HG03139 (cell line): ENCODE measurements around the gene LMTK2.
A peak's percentile ranks its signal among the peaks of the same experiment; 100 is the strongest.

Experiments
- ATAC-seq: cut with Tn5 transposase; IDR thresholded peaks from one replicate; pipeline ENCODE4 v1.9.1; 2021; ENCODE audit not compliant: unreplicated experiment

LMTK2 gene

DNA sequence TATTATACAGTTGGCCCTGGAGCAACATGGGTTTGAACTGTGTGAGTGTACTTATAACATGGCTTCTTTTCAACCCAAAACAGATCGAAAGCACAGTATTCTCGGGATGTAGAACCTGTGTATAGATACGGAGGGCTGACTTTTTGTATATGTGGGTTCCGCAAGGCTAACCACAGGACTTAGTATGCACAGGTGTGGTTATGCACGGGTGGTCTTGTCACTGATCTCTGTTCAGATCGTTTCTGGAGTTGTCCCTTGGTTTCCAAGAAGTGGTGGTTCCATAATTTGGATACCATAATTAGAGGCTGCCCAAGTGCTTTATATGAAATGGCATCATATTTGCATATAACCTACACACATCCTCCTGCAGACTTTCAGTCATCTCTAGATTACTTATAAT, 93.7 kb downstream of the LMTK2 start:
- peak; percentile 44 for ATAC-seq

DNA sequence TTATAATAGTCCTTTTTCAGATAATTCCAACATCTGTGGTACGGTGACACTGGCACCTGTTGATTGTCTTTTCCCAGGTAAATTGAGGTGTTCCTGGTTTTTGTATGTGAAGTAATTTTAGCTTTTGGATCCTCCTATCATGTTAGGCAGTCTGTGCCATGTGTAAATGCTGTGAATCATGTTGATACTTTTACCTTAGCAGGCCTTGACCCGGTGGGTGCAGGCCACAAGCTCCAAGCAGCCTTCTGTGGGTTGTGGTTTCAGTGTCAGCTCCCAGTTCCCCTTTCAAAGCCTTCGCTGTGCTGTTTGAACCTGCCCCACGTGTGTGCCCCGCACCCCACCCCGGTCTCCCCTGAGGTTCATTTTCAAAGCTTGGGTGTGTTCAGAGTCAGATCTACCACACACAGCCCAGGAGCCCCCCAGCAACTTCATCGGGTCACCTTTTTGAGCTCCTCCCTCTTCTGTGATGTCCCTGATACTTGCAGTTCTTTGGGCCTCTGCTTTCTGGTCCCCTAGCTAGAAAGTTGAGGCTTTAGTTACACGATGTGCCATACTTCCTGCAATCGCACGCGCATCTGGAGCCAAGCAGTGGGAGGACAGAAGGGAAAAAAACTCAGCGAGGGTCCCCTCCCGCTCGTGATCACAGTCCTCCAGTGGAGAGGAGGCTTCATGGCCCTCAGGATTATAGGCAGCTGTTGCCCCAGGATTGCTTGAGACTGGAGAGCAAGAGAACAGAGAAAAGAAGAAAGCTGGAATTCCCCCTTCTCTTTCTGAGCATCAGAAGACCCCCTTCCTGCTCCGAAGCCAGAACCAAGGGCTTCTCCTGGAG, 95.9 kb downstream of the LMTK2 start:
- peak; percentile 92 for ATAC-seq

DNA sequence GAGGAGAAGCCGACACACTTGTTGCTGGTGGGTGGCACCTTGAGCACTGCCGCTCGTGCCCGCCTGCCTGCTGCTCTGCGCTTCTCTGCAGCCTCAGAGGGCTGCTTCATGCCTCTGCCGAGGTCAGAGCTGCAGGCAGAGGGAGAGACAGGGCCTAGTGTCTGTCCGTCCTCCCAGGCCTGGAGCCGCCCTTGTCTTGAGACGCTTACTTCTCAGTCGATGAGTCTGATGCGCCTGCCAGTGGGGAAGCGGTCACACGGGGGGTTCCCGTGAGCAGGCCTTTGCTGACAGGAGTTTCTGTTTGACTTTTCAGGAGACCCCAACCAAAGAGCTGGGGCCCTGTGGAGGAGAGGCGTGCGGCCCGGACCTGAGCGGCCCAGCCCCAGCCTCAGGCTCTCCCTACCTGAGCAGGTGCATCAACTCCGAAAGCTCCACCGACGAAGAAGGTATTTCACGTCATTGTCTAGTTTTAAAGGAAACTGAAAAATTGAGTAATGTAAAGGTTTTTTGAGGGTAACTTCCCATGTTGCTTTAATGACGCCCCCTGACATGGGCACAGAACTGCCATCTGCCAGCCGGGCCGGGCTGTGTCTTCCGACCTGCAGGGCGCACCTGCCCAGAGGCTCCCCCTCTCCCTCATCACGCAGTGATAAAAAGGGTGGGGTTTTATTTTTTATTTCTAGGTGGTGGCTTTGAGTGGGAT, 96.8 kb downstream of the LMTK2 start:
- peak; percentile 31 for ATAC-seq

DNA sequence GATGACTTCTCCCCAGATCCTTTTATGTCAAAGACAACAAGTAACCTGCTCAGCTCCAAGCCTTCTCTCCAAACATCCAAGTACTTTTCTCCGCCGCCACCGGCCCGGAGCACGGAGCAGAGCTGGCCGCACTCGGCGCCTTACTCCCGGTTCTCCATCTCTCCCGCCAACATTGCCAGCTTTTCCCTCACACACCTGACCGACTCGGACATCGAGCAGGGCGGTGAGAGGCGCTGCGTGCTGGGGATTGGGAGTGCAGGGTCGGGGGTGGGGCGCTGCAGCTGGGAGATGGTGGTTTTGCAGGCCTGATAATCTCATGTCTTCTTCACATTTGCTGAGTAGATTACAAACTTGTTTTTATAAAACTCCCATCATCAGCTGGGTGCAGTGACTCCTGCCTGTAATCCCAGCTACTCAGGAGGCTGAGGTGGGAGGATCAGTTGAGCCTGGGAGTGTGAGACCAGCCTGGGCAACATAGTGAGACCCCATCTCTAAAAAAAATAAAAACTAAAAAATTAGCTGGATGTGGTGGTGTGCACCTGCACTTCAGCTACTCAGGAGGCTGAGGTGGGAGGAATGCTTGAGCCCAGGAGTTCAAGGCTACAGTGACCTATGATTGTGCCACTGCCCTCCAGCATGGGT, 97.4 kb downstream of the LMTK2 start:
- ATAC-seq: no peak

DNA sequence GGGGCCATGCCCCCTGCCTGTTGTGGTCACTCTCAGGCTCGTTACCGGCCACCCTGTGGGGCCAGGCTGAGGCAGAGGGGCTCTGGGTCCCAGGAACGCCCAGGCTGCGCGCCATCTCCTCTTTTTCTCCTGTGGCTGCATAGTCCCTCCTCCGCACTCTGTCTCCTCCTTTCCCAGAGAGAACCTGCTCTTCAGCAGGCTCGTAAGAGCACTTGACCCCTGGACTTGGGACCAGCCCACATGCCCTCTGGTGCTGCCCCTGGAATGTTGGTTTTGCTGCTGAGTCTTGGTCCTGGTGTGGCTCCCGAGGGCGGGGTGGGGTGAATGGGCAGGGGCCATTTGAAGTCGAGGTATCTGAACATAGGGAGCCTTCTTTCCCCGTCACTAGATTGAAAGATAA, 98.0 kb downstream of the LMTK2 start:
- no peak for ATAC-seq

DNA sequence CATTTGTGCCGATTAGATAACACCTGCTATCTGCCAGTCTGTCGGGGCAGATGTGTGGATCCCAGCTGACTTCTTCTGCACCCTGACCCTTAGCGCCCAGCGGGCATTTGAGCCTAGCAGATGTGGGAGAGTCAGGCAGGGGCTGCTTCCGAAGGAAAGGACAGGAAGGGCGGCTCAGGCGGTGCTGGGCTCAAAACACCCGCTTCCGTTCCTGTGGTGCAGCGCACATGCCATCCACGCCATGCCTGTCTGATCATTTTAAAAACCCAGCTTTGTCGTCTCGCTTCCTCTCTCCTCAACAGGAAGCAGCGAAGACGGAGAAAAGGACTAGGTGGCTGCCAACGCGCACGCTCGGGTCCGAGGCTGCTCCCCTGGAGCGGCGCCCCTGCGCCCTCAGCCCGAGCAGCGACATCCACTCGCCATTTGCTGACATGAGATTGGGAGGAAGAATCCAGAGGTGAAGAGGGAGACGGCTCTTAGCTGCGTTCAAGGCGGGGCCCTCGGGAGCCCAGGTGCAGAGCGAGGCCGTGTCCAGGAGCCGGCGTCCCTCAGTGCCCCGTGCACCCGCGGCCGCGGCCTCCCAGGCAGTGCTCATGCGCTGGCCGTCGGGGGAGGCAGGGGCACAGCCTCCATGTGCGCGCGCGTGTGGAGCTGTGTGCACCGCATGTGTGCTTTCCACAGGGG, 98.6 kb downstream of the LMTK2 start:
- ATAC-seq: no peak

DNA sequence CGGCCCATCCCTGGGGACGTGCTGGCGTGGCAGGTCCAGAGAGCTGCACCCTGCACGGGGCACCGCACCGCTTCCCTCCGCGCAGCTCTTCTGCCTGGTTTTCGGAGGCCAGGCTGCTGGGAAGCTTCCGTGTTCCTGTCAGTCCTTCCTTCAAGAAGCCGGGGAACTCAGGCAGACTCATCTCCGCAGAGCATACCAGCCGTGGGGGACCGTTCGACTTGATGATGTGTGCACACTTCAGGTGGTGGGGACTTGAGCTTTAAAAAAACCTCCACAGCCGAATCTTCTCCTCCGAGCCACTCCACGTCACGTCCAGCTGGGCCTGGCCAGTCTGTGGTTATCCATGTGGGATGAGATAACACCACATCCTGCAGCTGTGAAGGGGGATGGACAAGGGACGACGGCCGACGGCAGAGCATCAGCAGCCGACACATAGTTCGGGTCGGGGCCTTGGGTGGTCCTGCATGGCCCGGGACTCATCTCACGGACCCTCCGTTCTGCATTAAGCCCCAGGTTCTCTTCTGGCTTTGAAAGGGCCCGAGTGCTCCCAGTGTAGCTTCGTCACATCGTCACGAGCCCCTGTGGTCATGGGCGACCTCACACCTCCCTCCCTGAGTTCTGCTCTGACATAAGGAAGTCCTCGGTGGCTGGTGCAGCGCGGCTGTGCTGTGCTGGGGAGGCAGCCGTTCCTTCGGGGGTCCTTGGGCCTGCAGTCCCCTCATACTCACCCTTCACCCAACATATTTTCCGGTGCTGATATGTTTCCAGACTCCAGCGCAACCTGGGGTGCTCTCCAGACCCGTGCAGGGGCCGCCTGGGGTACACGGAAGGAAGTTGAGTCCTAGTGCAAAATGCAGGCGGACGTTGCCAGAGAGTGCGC, 100.0 kb downstream of the LMTK2 start:
- ATAC-seq: no peak

DNA sequence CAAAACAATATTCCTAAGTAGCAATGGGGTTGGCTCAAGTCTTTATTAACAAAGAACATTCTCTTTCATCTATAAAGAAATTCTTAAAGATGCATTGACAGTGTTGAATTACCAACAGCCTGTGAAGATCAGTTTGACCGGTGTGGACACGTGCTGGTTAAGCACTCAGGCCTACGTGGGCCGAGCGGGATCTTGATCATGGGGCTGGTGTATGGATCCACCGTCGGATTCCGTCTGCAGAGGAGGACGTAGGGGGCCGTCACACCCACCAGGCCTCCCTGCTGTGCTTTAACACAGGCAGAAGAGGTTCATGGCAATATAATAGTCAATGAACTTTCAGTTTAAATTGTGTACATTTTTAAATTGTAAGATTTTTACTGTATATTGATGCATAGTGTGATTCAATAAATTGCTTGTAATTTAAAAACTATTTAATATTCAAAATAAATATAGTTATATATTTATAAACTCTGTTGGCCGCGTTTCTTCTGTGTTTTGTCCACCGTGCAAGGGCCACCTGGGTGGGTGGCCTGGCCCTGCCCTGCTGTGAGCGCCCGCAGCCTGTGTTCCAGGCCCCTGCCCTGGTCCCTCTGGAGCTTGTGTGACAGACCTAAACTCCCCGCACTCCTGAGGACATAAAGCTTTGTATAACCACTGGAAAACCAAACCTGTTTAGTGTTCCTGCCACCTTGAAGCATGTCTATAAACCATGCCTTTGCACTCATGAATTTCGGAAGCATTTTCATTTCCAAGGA, 102.7 kb downstream of the LMTK2 start:
- ATAC-seq: no peak

DNA sequence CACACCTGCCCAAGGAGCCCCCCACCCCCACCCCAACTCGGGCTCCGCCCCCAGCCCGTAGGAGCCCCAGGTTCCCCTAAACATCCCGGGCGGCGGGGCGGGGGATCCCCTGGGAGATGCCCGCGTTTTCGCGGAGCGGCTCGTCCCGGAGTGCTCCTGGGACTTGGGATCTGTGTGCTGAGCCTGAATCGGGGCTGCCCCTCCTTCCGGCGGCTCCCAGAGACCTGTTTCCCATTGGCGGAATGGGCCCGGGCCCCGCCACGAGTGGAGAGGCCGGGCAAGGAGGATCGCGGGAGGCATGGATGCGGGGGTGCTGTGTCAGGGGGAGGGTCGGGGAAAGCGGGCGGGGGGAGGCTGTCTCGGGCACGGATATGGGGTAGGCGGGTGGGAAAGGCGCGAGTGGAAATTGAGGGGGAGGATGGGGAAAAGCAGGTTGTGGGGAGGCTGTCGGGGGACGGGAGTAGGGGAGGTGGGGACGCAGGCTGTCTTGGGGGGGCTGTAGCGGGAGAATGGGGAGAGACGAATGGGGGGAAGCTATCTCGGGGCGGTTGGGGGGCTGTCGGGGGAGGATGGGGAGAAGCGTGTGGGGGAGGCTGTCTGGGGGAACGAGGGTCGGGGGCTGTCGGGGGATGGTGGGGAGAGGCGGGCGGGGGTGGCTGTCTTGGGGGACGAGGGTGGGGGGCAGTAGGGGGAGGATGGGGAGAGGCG, 104.0 kb downstream of the LMTK2 start:
- ATAC-seq: no peak

DNA sequence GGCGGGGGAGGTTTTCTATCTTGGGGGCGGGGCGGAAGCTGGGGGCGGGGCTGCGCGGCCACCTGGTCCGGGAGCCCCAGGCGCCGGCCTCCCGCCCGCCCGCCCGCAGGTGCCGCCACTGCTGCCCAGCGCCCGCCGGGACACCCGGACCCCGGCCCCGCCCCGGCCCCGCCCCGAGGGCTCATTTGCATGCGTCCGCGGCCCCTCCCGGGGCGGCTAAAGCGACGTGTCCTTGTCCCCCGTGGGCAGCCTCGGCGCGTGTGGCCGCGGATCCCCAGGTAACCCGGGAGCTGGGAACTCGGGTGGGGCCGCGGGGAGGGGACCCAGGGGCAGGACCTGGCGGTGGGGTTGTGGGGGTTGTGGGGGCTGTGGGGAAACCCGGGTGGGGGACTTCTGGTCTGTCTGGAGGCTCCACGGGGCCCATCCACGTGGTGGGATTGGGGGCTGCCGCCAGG, 104.6 kb downstream of the LMTK2 start, which contains the start of gene BHLHA15:
TSS of gene BHLHA15 (plus strand) at position 219 of the 455 bp plus-strand sequence. CDS start 871 bp downstream, outside the sequence.
- ATAC-seq: no peak

DNA sequence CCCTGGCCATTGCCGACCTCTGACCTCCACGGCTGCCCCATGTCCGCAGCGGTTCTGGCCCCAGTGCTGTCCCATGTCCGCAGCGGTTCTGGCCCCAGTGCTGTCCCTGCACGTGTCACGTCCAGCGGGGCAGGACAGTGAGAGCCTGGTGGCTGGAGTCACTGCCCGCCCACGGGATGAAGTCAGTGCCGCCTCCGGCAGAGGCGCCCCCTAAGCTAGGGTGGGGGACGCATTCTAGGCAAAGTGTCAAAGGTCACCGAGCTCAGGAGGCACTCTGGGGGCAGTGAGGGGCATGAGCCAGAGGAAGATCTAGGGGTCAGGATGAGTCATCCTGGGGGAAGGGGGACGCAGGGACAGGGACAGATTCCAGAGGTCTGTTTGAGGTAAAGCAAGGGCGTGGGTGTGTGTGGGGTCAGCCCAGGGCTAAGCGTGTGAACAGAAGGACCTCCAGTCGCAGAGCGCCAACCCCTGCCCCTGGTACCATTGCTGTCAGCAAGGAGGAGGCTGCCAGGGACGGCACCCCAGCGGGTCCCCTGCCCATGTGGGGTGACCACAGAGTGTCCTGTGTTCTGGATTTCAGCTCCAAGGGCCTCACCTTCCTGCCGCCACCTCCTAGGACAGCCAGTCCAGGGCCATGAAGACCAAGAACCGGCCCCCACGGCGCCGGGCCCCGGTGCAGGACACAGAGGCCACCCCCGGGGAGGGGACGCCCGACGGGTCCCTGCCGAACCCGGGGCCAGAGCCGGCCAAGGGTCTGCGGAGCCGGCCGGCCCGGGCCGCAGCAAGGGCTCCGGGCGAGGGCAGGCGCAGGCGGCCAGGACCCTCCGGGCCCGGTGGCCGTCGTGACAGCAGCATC, 105.2 kb downstream of the LMTK2 start:
- no peak for ATAC-seq

DNA sequence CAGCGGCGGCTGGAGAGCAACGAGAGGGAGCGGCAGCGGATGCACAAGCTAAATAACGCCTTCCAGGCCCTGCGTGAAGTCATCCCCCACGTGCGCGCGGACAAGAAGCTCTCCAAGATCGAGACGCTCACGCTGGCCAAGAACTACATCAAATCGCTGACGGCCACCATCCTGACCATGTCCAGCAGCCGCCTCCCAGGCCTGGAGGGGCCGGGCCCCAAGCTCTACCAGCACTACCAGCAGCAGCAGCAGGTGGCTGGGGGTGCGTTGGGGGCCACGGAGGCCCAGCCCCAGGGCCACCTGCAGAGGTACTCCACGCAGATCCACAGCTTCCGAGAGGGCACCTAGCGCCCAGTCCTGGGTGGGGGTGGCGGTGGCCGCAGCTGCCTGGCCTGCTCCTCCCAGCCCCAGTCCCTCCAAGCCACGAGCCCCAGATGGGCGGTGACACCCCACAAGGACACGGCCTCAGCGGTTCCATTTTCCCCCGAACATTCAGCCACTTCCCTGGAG, 105.9 kb downstream of the LMTK2 start:
- no peak for ATAC-seq

DNA sequence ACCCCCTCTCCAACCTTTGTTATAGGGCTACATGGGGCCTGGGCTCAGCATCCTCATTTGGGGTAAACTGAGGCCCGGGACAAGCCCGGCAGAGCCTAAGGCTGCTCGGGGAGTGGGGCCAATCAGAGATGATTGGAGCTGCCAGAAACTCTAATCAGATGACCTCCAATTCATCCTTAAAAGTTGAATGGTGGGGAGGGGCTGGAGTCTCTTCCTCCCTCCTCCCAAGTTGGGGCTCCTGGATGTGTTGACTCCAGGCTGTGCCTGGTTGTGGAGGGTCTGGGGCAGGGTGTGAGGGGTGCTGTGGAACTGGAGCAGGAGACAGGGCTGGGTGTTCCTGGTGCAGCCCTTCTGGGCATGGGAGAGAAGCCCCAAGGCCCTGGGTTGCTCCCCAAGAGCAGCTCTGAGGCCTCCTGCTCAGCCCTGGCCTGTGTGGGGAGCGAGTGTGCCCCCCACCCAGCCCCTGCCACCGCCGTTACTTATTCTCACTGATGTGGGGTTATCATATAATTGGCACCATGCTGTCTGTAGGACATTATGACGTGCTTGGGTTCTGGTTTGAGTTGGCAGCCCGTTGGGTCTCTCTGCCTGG, 106.7 kb downstream of the LMTK2 start:
- no peak for ATAC-seq

DNA sequence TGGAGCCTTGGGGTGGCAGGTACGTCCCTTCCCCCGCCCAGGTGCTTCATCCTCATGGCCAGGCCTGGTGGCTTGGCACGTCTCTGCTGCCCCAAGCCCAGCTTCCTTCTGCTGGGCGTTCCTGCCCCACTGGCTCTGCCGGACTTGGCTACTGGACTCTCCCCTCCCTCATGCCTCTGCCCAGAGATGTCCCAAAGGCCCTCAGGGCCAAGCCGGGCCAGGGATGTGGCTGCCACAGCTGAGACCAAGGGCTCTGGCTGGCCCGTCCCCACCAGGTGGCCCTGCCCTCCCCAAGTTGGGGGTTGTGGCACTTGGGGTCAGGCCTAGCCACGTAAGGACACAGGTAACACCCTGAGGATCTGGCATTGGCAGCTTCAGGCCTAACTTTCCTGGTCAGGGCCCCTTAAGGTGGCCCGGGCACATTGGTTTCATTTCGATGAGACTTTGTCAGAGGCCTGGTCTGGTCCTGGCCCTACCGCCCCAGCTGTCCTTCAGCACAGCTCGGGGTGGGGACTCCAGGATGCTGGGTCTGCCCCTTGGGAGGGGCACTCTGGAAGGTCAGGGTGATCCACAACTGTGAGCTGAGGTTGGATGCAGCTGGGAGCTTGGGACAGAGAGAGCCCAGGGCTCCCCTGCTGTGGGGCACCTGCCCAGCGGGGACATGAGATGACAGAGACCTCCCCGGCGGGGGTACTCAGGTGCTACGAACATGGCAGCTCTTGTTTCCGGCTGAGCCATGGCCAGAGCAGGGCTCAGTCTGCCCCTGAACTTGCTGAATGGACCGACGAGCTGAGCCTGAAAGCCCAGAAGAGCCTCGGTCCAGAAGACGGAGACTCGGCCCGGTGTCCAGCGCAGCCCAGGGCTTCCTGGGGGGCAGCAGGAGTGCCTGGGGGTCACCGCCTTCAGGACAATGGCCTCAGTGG, 107.5 kb downstream of the LMTK2 start:
- no peak for ATAC-seq

DNA sequence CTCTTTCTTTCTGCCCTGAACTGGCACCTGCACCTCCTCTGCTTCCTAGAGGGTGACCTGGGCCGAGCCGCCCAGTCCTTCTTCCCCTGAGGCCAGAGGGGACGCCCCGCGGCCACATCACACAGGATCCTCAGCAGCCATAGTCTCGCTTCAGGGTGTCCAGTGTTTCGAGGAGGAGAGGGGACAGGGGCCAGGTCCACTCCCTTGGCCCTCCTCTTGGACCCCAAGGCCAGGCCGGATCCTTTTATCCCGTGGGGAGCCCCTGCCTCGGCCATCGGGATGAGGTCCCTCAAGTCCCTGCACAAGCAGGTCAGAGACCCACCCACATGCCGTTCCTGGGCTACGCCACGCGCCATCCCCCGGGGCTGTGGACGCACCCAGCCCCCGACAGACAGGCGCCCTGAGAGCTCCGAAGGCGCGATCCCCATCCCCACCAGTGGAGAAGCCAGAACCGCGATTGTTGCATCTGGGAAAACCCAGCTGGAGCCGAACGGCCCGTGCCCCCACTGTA, 108.2 kb downstream of the LMTK2 start:
- no peak for ATAC-seq
